Medulla oblongata (tissue), 1 donor: Measurements from ENCODE around the gene AGER.
"Not testable (repeated sequence)": the region's sequence is repeated elsewhere in the genome, so short reads cannot be mapped to it uniquely, and the experiment has no call there.

ENCODE experiments used
- DNase-seq: peaks from one replicate; pipeline ENCODE4 v3.0.0-alpha.2; 2015; ENCODE audit errors: extremely low spot score

The AGER gene

DNA sequence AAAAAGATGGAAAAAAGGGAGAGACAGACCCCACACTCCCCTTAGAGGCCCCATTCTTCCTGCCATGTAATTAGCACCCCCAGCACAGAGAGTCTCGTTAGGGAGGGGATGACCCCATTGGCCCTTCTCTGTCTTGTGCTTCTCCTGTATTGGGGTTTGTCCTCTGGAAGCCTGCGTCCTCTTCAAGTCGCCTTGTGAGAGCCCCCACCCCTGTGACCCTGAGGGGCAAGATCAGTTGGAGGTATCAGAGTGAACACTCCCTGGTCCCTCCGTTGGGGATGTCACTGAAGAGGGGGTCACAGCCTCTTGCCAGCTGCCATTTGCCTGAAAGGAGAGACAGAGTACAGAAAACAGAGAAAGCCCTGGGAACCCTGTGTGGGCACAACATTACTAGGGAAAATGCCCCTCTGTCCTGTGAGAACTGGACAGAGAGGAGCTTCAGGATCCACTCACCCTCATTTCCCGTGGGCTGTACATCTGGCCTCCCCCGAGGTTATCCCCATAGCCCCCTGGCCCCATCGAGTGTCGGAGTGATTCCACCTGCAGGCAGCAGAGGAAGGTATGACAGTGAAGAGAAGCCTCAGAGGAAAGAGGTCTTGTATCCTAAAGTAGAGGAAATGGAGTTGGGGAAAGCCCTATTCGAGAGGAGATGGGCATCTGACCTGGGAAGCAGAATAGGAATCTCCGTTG is 2.2 kb upstream of the AGER start:
- DNase-seq, result not testable (repeated sequence)

DNA sequence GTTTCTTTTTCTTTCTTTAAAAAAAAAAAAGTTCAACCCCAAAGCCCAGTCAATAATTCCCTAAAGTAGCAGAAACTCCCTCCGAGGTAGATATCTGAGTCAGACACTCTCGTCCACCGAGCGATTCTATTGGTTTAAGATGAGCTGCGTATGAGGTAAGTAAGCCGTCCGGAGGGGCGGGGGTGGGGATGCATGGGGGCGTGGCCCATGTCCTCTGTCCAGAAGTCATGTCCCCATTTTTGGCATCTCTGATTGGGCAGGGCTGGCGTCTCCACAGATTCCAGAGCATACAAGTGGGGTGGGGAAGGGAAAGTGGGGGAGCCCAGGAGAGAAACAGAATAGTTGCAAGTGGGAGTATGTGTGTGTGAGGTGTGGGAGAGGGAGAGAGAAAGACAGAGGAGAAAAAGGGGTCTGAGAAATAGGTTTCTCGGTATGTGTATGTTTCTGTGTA is 1.7 kb upstream of the AGER start:
- DNase-seq, result not testable (repeated sequence)

DNA sequence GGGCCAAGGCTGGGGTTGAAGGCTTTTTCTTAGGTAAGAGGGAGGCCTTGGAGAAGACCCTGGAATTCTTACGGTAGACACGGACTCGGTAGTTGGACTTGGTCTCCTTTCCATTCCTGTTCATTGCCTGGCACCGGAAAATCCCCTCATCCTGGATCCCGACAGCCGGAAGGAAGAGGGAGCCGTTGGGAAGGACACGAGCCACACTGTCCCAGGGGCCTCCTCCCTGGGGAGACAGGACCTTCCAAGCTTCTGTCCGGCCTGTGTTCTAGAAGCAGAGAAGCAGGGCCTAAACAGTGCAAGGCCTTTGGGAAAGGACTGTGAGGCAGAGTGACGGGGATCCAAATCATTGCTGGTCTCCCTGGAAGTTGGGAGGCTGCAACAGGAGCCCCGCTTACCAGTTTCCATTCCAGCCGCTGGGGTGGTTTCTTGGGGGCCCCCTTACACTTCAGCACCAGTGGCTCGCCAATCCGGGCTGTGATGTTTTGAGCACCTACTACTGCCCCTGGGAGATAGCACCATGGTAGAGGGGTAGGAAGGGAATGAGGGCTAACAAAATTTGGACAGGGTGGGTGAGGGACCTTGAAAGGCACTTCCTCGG is 470 bp downstream of the AGER start:
- no peak for DNase-seq

DNA sequence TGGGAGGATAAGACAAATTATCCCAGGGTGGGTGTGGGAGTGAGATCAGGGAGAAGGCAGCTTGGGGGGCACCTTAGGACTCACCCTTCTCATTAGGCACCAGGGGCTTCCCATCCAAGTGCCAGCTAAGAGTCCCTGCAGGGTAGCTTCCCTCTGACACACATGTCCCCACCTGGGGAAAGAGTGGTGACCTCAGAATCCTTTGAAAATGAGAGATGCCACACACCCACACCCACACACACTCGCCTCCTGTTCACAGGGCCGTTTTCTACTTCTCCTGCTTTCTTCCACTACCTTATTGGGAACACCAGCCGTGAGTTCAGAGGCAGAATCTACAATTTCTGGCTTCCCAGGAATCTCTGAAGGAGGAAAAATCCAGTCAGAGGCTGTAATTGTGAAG is 1.0 kb downstream of the AGER start:
- no peak for DNase-seq

DNA sequence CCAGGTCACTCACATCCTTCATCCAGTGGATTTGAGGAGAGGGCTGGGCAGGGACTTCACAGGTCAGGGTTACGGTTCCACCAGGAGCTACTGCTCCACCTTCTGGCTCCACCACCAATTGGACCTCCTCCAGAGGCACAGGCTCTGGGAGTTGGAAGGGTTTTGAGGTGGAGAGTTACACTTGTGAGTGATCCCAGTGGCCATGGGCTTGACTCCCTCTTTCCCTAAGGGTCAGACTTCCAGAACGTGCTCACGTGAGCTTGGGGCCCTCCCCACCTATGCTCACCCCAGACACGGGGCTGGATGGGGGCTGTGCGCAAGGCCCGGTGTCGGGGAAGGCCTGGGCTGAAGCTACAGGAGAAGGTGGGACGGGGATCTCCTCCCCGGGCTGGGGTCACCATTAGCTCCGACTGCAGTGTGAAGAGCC is 1.5 kb downstream of the AGER start:
- DNase-seq, result no peak

DNA sequence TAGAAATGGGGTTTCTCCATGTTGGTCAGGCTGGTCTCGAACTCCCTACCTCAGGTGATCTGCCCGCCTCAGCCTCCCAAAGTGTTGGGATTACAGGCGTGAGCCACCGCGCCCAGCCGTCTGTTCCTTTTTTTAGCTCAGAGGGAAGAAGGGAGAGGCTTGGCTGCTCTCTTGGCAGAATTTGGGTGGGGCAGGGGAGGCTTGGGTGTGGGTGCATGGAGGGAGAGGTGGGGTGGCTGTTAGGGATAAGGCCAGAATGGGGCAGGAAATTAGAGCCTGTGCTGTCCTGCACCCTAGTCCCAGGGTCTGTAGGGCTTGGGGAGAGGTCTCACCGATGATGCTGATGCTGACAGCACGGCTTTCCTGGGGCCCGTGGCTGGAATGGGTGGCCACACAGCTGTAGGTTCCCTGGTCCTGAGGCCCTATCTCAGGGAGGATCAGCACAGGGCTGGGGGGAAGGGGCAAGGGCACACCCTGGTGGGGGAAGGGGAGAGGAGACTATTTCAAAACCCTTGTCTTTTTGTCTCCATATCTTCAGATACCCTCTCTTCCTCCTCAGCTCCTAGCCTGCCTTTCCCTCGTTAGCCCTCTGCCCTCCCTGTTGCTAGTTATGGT is 2.0 kb downstream of the AGER start:
- no peak for DNase-seq

DNA sequence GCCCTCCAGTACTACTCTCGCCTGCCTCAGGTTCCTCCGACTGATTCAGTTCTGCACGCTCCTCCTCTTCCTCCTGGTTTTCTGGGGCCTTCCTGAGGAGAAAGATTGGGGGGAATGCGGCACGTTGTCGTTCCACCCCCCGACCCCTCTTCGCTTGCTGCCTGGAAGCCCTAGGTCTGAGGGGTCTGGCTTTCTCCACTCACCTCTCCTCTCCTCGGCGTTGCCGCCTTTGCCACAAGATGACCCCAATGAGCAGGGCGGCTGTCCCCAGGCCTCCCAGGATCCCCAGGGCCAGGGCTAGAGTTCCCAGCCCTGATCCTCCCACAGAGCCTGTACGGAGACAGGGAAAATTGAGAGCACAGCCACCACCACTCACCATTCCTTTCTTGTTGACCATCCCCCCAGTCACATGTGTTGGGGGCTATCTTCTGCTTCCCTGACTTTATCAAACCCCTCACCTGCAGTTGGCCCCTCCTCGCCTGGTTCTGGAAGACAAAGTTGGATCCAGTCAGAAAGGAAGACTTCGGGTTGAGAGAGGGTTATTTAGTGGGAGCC is 2.8 kb downstream of the AGER start:
- no peak for DNase-seq

DNA sequence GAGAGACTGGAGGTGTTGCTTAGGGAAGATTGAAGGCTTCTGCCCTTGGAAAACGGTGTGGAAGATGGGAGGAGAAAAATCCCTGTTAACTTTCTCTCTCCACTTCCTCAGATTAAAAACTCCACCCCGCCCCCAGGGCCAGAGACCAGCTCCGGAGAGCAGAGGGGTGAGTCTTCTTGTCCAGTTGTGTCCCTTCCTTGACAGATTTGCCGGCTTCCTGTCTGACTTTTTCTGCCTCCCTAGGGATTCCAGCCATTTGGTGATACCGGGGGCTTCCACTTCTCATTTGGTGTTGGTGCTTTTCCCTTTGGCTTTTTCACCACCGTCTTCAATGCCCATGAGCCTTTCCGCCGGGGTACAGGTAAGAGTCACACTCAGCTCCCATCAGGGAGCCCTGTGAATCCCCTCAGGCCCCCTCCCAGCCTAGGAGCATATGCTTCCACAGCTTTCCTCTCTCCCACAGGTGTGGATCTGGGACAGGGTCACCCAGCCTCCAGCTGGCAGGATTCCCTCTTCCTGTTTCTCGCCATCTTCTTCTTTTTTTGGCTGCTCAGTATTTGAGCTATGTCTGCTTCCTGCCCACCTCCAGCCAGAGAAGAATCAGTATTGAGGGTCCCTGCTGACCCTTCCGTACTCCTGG is 4.2 kb downstream of the AGER start:
- no peak for DNase-seq

DNA sequence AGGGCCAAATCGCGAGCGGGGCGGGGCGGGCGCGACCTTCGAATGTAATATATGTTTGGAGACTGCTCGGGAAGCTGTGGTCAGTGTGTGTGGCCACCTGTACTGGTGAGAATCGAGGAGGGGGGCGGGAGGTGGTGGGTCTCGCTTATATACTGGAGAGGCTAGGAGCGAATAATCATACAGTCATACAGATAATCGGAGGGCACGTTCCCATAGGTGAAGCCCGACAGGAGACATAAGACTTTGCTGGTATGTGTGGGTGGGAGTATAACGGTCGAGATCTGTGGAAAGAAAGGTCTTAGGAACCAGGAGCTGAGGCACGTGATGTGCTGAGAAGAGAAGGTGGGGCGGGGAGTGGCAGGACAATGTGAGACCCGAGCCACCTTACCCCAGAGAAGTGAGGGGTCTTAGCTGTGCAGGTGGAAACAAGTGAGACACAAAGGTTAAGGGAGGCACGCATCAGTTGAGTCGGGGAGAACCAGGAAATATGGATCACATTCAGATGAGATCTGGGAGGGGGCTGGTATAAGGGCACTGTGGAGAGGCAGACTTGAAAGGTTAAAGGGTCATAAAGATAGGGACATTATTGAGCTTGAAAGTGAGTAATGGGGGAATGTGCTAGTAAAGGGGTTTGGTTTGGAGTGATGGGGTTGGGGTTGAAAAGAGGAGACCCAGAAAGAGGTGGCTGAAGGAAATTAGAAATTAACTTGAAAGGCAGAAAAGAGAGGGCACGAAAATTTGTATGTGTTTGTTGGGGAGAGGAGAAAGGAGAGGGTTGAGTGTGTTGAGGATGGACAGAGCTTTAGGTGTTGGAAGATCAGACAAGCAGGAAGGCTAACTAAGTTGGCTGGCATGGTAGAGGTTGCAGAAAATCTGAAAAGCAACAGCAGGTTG is 5.3 kb downstream of the AGER start:
- peak; percentile 49 for DNase-seq

DNA sequence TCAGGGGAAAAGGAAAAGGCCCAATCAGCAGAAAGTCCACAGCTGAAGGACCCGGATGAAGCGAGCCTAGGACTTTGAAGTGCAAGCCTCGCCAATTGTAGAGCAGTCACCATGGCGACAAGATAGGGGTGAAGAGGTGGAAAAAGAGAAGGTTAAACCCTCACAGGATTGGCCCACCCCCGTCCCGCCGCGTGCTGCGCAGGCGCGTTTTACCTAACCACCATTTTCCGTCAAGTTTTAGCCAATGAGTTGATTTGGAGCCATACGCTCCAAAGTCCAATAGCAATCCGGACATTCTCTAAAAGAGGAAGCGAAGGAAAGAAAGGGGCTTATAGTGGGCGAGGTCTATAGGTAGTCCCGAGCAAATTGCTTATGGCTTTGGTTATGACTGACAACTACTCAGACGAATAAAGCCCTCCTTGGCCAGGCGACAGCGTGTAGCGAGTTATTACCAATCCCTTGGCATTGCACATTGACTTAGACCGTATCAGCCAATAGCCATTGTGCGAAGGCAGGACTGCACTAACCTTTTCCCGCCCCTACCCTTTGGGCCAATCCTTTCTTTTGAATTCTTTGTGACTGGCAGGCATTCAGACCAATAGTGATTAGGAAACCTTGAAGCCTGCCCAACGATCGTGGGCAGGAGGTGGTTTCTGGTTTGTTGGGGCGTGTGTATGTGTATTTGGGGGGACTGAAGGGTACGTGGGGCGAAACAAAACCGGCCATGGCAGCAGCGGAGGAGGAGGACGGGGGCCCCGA is 6.1 kb downstream of the AGER start, which contains the start of gene RNF5:
Gene RNF5, plus strand, starts transcription at position 618 of the 759 bp plus-strand sequence. Its CDS starts 107 bp downstream, at position 725.
- peak; percentile 100 for DNase-seq

DNA sequence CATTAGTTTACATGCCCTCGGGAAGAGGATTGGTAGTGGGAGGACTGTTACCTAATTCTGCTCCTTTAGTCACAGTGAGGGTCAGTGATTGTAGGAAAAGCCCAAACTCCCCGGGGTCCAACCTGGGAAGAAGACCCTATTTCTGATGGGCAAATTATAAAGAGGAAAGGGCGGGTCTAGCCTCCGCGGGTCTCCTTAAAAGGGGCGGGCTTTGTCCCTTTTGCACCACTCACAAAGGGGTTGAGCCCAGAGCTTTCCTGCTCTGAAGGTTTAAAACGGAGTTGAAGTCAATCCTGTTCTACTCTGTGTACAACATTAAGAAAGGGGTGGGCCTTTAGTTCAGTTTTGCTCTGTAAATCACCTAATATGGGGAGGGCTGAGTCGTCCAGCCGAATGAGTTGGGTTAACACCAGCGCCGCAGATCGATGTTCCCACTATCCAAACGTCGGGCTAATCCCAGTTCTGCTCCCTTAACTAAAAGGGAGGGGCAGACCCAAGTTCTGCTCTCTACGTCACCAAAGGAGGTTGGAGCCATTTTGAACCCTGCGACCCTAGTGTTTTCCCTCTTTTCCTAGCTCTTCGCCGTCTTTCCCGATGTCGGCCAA is 6.8 kb downstream of the AGER start:
- DNase-seq, result no peak

DNA sequence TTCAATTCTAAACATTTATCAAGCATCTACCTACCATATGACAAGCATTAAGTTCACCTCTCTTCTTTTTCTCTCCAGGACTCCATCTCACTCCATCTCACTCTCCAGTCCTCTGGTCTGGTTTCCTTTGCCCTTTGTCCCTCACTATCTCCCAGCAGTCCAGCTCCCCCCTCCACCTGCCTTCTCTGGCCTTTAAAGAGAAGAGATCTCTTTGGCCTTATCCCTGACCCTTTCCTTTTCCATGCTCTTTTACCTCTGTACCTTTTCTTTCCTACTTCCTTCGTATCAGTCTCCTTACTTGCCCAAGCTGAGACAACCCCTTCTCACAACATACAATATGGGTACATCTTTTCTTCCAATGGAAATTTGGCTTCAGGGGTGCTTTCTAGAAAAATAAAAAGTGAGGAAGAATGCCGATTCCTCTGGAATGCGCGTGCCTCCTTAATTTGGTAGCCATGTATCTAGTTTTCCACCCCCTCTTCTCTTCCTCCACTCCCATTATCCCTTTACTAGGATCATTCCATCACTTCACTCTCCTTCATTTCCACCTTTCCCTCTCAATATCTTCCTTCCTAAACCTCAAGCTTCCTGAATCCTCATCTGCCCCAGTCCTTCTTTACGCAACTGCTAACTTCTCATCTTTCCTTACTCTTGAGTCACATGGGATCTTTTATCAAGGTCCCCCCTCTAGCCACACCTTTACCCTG is 7.4 kb downstream of the AGER start:
- DNase-seq, result peak; percentile 20

DNA sequence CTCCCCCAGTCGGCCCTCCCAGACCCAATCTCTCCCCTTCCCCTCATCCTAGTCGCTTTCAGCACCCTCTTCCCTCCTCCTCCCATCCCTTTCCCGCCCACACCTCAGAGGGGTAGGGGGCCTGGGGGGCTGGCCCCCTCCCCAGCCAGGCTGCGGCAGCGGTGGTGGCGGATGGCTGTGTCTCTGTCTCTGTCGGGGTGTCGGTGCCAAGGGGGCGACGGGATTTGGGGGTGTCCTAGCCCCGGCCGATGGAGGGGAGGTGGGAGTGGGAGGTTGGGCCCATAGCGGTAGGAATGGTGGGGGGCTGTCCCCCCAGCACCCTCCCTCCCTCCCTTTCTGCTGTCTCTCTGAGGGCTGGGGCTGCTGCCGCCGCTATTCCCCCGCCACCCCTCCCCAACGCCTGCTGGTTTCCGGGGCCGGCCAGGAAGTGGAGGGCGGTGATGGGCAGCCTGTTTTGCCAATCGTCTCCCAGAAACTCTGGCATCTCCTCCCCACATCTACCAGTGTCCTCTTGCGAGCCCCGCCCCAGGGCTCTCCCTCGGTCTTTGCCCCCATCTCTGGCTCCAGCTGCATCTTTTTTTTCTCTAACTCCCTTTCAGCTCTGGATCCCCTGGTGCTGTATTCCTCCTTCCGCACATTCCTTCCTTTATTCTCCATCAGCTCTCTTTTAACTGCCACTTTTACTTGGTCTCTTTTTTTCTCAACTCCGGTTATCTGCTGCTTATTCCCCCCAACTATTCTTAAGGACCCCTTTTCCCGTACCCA is 8.2 kb downstream of the AGER start, which contains the start of gene AGPAT1:
Gene AGPAT1, minus strand, starts transcription at position 374 of the 765 bp plus-strand sequence. CDS start 4,588 bp downstream, outside the sequence.
- peak; percentile 99 for DNase-seq

DNA sequence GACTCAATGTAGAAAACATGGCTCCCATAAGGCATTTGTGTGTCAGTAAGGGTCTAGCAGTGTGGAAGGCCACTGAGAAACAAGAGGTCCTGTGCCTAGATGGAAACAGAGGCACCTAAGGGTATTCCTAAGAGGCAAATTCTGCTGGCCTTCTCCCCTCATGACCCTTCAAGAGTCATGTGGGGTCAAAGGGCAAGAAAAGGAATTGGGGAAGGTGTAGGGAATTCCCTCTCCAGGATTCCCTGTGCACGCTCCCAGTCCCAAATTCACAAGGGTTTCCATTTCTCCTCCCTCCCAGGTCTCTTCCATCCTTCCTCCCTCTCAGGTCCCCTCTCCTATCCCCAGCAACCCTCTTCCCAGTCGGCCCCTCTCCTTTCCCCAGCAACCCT is 8.7 kb downstream of the AGER start:
- DNase-seq, result no peak

DNA sequence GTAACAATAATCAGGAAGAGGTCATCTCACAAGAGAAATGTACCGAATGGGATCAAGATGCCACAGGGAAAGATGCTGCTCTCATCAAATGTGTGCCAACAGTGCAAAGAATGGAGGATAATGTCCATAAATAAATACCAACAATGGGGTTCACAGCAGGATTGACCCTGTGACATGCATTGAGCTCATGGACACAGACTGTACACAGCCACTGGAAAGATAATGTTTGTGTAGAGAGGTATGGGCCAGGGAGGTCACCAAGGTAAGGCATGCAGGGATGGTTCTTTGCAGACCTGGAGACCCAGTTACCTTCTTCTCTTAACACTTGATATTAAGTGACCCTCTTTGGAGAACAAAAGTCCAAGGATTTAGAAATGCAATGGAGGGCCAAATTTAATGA is 9.6 kb downstream of the AGER start:
- DNase-seq, result no peak

DNA sequence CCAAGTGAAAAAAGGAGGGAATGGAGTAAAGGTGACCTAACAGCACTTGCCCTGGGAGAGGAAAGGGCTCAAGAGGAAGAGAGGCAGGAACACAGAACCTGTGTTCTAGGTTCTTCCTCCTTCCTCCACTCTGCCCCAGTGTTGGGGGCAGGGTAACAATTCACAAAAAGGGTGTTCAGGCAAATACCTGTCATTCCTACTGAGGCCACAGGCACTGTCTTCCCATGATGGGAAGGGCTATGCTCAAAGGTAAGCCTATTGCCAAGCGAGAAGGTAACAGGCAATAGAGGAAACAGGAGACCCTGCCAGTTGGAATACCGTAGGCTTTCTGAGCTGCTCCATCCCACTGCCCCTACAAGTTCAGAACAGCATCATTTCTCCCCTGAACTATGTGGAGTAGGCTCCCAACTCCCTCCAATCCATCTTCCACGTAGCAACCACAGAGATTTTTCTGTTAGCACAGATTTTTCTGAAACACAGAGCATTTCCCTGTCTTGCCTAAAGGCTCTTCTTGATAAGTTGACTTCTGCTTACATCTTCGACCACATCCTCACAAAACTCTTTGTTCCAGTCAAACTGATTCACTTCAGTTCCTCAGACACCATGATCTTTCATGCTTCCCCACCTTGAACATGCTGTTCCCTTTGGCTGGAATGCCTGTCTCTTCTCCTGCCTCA is 10.9 kb downstream of the AGER start:
- DNase-seq, result no peak

DNA sequence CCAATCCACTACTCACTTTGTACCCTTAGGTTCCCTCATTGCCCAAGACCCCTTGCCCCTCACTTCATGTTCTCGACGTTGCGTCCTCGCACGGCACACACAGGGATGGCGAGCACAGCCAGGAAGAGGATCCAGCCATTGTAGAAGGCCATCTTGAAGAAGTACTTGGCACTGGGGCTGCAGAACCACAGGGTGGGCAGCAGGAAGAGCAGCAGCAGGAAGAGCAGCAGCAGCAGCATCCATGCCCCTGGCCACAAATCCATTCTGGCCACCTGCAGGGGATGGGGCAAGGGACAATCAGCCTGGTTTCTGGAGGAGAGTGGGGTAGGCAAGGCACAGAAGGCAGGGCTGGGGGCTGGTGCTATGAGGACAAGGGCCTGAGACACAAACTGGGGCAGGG is 12.8 kb downstream of the AGER start:
- DNase-seq, result no peak

DNA sequence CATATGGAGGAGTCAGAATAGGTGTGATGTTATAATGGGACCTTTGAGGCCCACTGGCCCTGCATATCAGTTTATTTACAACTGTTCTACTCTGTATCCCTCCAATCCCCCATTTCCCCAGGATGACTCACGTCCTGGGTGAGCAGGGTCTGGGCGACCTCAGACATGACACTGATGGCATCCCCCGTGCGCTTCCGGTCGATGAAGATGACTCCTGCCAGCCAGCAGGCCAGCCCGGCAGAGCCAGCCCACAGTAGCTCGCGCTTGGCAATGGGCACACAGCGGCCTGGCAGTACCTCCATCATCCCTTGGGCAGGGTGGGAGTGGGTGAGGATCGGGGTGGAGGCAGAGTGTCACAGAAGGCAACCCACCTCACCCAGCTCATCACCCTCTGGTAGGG is 13.8 kb downstream of the AGER start:
- no peak for DNase-seq
